Cardiac muscle cell (in vitro differentiated cells and primary cell): ENCODE results near the gene HSD17B7. TPM values are rescaled to one million over a fixed set of nuclear protein-coding genes. Genes with fewer than 3 reads are reported as not detected.
"Not testable (repeated sequence)": the region's sequence is repeated elsewhere in the genome, so short reads cannot be mapped to it uniquely, and the experiment has no call there.

Source experiments
- DNase-seq, 2 donors: peaks; one replicate each; pipeline versions ENCODE4 v3.0.0 to v3.0.0-alpha.2; 2010 to 2017; ENCODE audit warnings: low read depth in 1 of 2, low spot score in 1 of 2
- H3K27ac ChIP-seq: fragments of 200-600 bp; sonication (generic); 2 replicates; pipeline ENCODE4 v1.5.1; 2016
- H3K27me3 ChIP-seq: fragments of 200-600 bp; sonication (generic); 2 replicates; pipeline ENCODE4 v1.6.0; 2016; ENCODE audit warnings: control low read depth
- H3K36me3 ChIP-seq: fragments of 200-600 bp; sonication (generic); 2 replicates; pipeline ENCODE4 v1.5.1; 2016; ENCODE audit warnings: control low read depth
- H3K4me1 ChIP-seq: fragments of 200-600 bp; sonication (generic); 2 replicates; pipeline ENCODE4 v1.8.1; 2017; ENCODE audit warnings: low read depth, mild to moderate bottlenecking, mixed run types
- H3K4me3 ChIP-seq: fragments of 200-600 bp; sonication (generic); 2 replicates; pipeline ENCODE4 v1.5.1; 2016; ENCODE audit warnings: mild to moderate bottlenecking
- H3K9me3 ChIP-seq: fragments of 200-600 bp; sonication (generic); 2 replicates; pipeline ENCODE4 v1.5.1; 2017; ENCODE audit warnings: low read depth, mild to moderate bottlenecking, control low read depth
- polyA plus RNA-seq: library from polyadenylated mRNA; unstranded; fragments of >200 nt; fragmentation: Nextera tagmentation; extraction: Ambion mirVana; gene quantifications from 2 replicates; pipeline ENCODE4 v1.2.1, GENCODE V29; 2016
- total RNA-seq: library from RNA; depleted of rRNA; stranded (reverse); fragments of >200 nt; gene quantifications from 2 replicates; pipeline ENCODE4 v1.2.3, GENCODE V29; 2016
- TF ChIP-seq, protein P1 (sequence below): IDR thresholded peaks from 2 replicates; pipeline ENCODE4 v1.5.1; 2012; ENCODE audit warnings: low read depth, mild to moderate bottlenecking, low read length

Gene HSD17B7, protein sequence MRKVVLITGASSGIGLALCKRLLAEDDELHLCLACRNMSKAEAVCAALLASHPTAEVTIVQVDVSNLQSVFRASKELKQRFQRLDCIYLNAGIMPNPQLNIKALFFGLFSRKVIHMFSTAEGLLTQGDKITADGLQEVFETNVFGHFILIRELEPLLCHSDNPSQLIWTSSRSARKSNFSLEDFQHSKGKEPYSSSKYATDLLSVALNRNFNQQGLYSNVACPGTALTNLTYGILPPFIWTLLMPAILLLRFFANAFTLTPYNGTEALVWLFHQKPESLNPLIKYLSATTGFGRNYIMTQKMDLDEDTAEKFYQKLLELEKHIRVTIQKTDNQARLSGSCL
- total RNA-seq (12.7 and 23.6 TPM in 2 replicates), polyA plus RNA-seq (32.1 and 48.7 TPM in 2 replicates)

DNA sequence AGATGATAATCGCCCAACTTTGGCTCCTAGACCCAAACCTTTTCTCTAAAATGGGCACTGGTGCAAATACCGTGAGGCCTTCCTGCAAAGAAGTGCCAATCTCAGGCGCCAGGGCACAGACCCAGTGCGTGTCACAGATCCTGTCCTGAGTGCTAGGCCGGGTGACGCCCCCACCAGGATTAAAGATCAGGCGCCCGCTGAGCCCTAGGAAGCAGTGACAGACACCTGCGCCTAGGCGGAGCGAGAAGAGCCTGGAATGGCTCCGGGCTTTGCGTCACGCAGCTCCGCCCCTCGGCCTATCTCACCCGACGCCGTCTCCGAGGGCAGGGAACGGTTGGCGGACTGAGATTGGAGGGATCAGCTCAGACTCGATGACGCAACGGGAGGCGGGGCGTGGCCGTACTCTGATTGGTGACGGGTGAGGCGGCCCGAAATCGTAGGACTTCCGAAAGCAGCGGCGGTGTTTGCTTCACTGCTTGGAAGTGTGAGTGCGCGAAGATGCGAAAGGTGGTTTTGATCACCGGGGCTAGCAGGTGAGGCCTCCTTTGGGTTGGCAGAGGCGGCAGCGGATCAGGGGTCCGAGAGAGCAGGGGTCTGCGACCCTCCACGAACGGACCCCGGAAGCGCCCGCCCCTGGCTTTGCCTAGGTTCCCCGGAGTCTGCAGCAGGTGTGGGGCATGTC is at the start of gene HSD17B7:
HSD17B7 (plus strand) TSS at position 400 of the 682 bp plus-strand sequence; CDS start at position 499, 99 bp downstream.
- not testable (repeated sequence) for H3K4me1 ChIP-seq, H3K36me3 ChIP-seq, H3K9me3 ChIP-seq, H3K27me3 ChIP-seq
- peak; percentile 43 to 83 for DNase-seq
- peak within 1 kb of the TSS; percentile 92 for H3K27ac ChIP-seq
- H3K4me3 ChIP-seq: peak within 1 kb of the TSS; percentile 50

DNA sequence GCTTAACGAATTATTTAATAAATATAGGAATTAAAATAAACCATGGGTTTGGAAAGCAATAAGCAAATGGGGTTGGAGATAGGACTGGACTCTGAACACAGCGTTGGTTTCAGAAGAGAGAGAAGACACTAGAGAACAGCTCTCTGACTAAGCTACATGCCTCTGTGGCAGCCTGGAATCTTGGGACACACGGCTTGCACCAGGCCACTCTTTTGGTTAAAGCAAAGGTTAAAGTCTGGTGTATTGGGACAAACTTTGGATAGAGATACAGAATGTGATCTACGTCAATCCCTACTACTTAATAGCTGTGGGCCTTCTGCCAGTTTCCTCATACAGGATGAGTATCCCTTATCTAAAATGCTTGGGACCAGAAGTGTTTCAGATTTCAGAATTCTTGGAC is 49.7 kb upstream of the HSD17B7 start:
- no peak overlapping the region for H3K4me3 ChIP-seq
- H3K9me3 ChIP-seq: no peaks in the 10 kb centered on the region
- H3K36me3 ChIP-seq: no peaks in the 10 kb centered on the region
- H3K27ac ChIP-seq: no peak overlapping the region
- no peaks in the 10 kb centered on the region for H3K27me3 ChIP-seq
- TF ChIP-seq, protein P1, sequence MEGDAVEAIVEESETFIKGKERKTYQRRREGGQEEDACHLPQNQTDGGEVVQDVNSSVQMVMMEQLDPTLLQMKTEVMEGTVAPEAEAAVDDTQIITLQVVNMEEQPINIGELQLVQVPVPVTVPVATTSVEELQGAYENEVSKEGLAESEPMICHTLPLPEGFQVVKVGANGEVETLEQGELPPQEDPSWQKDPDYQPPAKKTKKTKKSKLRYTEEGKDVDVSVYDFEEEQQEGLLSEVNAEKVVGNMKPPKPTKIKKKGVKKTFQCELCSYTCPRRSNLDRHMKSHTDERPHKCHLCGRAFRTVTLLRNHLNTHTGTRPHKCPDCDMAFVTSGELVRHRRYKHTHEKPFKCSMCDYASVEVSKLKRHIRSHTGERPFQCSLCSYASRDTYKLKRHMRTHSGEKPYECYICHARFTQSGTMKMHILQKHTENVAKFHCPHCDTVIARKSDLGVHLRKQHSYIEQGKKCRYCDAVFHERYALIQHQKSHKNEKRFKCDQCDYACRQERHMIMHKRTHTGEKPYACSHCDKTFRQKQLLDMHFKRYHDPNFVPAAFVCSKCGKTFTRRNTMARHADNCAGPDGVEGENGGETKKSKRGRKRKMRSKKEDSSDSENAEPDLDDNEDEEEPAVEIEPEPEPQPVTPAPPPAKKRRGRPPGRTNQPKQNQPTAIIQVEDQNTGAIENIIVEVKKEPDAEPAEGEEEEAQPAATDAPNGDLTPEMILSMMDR: no peak
- peak in 1 of 2 donors; percentile 33 for DNase-seq
- H3K4me1 ChIP-seq: no peaks in the 10 kb centered on the region

DNA sequence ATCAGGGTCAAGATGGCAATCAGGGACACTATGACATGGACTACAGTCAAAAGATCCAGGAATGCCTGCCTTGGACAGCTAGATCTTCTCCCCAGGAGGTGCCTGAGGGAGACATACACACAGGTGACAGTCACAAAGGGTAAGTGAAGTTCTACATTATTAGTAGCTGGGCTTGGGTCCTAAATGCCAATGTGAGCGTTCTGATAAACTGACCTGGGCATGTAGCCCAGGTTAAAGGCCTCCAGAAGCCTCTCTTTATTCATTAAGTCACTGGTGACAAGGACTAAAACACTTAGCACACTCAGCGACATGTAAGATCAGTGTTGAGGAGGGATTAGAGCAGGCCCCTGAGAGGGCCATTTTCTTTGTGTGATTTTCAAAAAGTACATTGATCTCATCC is 48.9 kb upstream of the HSD17B7 start:
- Histone ChIP-seq H3K4me1 (no peaks in the 10 kb centered on the region), H3K4me3 (no peak overlapping the region), H3K36me3 (no peaks in the 10 kb centered on the region), H3K9me3 (no peaks in the 10 kb centered on the region), H3K27me3 (no peaks in the 10 kb centered on the region), H3K27ac (no peak overlapping the region)
- DNase-seq: no peak
- TF ChIP-seq, protein P1: no peak

DNA sequence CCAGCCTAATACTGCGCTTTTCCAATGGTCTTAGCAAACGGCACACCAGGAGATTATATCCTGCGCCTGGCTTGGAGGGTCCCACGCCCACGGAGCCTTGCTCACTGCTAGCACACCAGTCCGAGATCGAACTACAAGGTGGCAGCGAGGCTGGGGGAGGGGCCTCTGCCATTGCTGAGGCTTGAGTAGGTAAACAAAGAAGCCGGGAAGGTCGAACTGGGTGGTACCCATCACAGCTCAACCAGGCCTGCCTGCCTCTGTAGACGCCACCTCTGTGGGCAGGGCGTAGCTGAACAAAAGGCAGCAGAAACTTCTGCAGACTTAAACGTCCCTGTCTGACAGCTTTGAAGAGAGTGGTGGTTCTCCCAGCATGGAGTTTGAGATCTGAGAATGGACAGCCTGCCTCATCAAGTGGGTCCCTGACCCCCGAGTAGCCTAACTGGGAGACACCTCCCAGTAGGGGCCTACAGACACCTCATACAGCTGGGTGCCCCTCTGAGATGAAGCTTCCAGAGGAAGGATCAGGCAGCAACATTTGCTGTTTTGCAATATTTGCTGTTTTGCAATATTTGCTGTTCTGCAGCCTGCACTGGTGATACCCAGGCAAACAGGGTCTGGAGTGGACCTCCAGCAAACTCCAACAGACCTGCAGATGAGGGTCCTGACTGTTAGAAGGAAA is 44.1 kb upstream of the HSD17B7 start:
- not testable (repeated sequence) for H3K9me3 ChIP-seq, H3K27me3 ChIP-seq, DNase-seq

DNA sequence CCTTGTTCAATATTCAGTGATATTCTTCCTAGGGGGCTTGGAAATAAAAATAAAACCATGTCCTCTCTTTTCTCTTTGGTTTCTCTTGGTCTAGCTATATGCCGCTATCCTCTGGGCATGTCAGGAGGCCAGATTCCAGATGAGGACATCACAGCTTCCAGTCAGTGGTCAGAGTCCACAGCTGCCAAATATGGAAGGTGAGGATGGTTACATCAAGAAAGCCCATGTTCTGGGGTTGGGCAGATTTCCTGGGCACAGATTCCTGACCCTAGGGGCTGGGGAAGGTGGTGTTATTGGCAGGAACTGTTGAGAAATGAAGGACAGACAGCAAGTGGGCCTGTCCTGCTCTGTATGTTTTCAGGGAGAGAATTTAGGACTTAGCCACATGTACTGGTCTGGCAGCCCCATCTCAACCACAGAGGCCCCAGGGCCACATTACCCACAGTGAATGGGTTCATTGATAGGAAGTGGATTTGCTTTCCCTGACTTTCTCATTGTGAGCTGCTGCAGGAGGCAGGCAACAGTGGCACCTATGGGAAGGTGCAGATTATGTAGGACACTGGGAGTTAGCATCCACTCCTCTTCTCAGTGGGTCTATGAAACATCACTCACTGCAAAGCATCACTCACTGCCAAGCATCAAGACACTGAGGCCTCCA is 37.4 kb upstream of the HSD17B7 start:
- no peaks in the 10 kb centered on the region for H3K4me1 ChIP-seq
- no peak overlapping the region for H3K4me3 ChIP-seq
- no peaks in the 10 kb centered on the region for H3K9me3 ChIP-seq
- no peak overlapping the region for H3K27ac ChIP-seq
- no peak for DNase-seq
- no peaks in the 10 kb centered on the region for H3K36me3 ChIP-seq
- TF ChIP-seq, protein P1: no peak
- H3K27me3 ChIP-seq: no peaks in the 10 kb centered on the region

More for the DNA sequence above, 44.1 kb upstream of the HSD17B7 start:
- not testable (repeated sequence) for H3K4me1 ChIP-seq, H3K4me3 ChIP-seq, H3K27ac ChIP-seq, H3K36me3 ChIP-seq

DNA sequence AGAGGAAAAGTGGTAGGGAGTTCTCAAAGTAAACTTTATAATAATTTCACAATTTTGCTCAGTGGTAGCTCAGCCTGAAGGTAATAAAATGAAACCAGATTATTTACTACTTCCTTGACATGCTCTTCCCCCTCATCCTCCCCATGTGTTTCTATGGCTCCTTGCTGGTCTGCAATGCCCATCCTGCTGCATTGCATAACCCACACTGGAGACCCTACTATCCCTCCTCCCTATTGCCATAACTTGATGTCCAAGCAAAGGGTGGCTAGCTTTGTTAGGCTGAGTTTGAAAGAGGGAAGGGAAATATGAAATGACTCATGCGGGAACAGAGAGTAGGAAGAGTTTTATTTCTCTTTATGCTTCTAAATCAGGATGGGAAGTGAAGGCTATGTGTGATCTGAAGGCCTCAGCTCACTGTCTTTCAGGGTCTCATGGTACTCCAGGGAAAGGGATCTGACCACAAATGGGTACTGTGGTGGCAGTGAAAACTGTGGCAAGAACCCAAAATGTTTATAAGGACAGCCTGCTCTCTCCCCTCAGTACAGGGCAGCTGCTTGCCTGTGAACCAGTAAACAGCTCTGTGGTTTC is 36.4 kb upstream of the HSD17B7 start:
- no peak overlapping the region for H3K4me3 ChIP-seq
- DNase-seq: no peak
- H3K27ac ChIP-seq: no peak overlapping the region
- no peaks in the 10 kb centered on the region for H3K9me3 ChIP-seq
- no peaks in the 10 kb centered on the region for H3K27me3 ChIP-seq
- H3K36me3 ChIP-seq: no peaks in the 10 kb centered on the region
- no peaks in the 10 kb centered on the region for H3K4me1 ChIP-seq
- TF ChIP-seq, protein P1: no peak
